Suprapubic skin (tissue), 4 donors: ENCODE results near the gene RPS6KA4.

Experiments used
- EP300 ChIP-seq: sonication (generic); formaldehyde crosslinking; IDR thresholded peaks from one replicate; pipeline ENCODE4 v1.6.1; 2017; ENCODE audit warnings: antibody characterized with exemption
- POLR2A ChIP-seq, 2 donors: fragments of 450-650 bp; IDR thresholded peaks; one replicate each; pipeline ENCODE4 v1.6.1; 2017; ENCODE audit warnings: antibody characterized with exemption in 2 of 2, mild to moderate bottlenecking in 2 of 2, moderate library complexity in 2 of 2
- POLR2AphosphoS5 ChIP-seq, 3 donors: sonication (generic); formaldehyde crosslinking; IDR thresholded peaks; one replicate each; pipeline ENCODE4 v1.6.1; 2017; ENCODE audit warnings: antibody characterized with exemption in 3 of 3
- TF ChIP-seq, protein P1 (sequence below), 2 donors: fragments of 200-600 bp in 1 of 2; fragments of 450-650 bp in 1 of 2; sonication (generic) in 1 of 2; IDR thresholded peaks; one replicate each; pipeline ENCODE4 v1.5.1; 2016 to 2019; ENCODE audit warnings: antibody characterized with exemption in 2 of 2, mild to moderate bottlenecking in 1 of 2, moderate library complexity in 1 of 2

DNA sequence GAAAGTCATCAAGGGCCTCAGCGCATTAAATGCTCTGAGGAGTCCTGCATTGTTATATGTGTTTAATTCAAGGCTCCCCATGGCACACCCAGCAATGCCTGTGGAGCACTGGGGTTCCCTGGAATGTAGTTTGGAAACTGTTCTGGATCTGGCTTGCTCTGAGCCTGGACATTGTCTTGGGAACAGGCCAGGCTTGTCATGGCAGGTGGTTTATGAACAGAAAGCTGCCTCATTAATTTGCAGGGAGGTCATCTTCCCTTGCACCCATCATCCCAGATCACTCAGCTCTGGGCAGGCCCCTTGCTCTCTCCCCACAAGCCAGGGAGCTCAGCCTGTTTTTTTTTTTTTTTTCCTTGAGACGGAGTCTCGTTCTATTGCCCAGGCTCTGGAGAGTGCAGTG is 32.9 kb downstream of the RPS6KA4 start:
- TF ChIP-seq, protein P1, sequence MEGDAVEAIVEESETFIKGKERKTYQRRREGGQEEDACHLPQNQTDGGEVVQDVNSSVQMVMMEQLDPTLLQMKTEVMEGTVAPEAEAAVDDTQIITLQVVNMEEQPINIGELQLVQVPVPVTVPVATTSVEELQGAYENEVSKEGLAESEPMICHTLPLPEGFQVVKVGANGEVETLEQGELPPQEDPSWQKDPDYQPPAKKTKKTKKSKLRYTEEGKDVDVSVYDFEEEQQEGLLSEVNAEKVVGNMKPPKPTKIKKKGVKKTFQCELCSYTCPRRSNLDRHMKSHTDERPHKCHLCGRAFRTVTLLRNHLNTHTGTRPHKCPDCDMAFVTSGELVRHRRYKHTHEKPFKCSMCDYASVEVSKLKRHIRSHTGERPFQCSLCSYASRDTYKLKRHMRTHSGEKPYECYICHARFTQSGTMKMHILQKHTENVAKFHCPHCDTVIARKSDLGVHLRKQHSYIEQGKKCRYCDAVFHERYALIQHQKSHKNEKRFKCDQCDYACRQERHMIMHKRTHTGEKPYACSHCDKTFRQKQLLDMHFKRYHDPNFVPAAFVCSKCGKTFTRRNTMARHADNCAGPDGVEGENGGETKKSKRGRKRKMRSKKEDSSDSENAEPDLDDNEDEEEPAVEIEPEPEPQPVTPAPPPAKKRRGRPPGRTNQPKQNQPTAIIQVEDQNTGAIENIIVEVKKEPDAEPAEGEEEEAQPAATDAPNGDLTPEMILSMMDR (IDR thresholded peaks at IDR 0.05): no peak
- TF ChIP-seq EP300 (no peak), POLR2A (IDR thresholded peaks at IDR 0.05) (no peak), POLR2AphosphoS5 (IDR thresholded peaks at IDR 0.05) (no peak)
